Putamen (tissue), 1 donor: ENCODE results near the gene ARL17B.
"Not testable (repeated sequence)": the region's sequence is repeated elsewhere in the genome, so short reads cannot be mapped to it uniquely, and the experiment has no call there.

Experiments
- DNase-seq: peaks from one replicate; pipeline ENCODE4 v3.0.0-alpha.2; 2016; ENCODE audit warnings: low spot score

Gene ARL17B

GRCh38 chr17:46361755-46362154, at the start of gene ARL17B:
Gene ARL17B (minus strand): TSS chr17:46361766. CDS start chr17:46358397, 3,369 bp downstream.
- DNase-seq = not testable (repeated sequence)

DNA sequence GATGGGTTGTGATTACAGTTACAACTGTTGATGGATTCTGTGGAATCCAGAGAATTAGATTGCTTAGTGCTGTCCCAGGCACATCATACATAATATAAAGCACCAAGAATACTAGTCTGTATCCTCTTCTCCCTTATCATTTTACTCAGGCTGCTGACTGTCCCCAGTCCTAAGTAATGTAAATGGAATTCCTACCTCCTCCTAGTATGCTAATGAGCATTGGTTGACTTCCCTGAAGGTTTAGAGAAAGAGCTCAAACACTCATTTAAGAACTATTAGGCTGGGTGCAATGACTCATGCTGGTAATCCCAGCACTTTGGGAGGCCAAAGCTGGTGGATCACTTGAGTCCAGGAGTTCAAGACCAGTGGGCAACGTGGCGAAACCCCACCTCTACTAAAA, 48.3 kb upstream of the ARL17B start:
- DNase-seq = not testable (repeated sequence)

DNA sequence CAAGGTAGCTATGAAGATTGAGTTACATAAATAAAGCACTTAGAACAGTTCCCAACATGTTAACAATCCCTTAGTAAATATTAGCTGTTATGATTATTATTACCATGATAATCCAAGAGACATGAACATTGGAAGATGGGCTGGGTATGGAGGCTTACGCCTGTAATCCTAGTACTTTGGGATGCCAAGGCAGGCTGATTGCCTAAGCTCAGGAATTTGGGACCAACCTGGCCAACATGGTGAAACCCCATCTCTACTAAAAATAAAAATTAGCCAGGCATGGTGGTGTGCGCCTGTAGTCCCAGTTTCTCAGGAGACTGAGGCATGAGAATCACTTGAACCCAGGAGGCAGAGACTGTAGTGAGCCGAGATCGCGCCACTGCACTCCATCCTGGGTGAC, 45.6 kb upstream of the ARL17B start:
- not testable (repeated sequence) for DNase-seq

- DNase-seq = not testable (repeated sequence)
These were observed 39.6 kb upstream of the ARL17B start for GRCh38 chr17:46401033-46401787.

GRCh38 chr17:46400543-46400942, 39.0 kb upstream of the ARL17B start:
- not testable (repeated sequence) for DNase-seq

DNA sequence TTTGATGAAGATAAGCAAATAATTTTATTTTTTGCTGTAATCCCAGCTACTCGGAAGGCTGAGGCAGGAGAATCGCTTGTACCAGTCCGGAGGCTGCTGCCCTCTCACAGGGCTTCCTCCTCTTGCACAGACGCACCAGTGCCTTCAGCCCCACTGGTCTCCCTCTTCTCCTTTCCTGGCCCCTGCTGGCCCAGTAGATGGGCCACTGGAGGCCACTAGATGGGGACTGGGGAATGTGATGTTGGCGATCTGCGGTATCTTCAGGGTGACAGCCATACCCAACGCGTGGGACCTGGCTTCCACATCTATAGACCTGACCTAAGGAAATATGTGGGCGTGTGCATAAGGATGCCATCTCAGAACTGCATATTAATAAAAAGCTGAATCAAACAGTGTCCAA, 38.4 kb upstream of the ARL17B start:
- not testable (repeated sequence) for DNase-seq

DNA sequence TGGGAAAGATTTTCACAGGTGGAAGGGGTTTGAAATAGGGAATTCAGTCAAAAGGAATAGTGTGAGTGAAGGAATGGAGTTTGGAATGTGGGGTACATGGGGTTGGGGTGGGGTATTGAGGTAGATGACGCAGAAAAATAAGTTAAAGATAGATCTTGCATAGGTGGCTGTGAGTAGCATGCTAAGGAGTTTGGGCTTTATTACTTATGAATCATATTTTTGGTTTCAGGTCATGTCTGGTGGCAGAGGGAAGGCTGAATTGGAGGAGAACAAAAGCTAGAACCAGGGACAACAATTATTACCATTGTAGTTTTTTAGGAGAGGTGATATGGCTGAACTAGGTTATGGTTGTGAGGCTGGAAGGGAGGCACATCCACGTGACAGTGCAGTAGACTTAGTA, 34.7 kb upstream of the ARL17B start:
- DNase-seq = not testable (repeated sequence)

GRCh38 chr17:46393702-46394101, 32.1 kb upstream of the ARL17B start:
- not testable (repeated sequence) for DNase-seq

DNA sequence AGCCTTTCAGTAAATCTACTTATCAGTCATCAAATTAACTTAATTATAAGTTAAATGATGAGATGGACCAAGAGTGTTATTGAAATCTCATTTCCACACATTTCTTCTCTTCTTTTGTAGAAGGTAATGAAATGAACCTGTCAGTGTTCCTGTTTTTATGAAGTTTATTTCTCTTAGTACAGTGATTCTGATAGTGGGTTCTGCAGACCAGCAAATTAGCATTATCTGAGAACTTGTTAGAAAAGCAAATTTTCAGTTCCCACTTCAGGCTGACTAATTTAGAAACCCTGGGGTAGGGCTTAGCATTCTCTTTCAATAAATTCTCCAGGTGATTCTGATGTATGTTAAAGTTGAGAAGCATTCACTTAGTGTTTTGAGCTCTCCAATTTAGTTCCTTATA, 23.9 kb upstream of the ARL17B start:
- not testable (repeated sequence) for DNase-seq

- DNase-seq = not testable (repeated sequence)
These were observed 21.6 kb upstream of the ARL17B start for GRCh38 chr17:46383118-46383517.

GRCh38 chr17:46373418-46373817, 11.9 kb upstream of the ARL17B start:
- not testable (repeated sequence) for DNase-seq

- DNase-seq = not testable (repeated sequence)
These were observed 11.0 kb upstream of the ARL17B start for GRCh38 chr17:46372236-46373229.

GRCh38 chr17:46367520-46367919, 6.0 kb upstream of the ARL17B start:
- not testable (repeated sequence) for DNase-seq

DNA sequence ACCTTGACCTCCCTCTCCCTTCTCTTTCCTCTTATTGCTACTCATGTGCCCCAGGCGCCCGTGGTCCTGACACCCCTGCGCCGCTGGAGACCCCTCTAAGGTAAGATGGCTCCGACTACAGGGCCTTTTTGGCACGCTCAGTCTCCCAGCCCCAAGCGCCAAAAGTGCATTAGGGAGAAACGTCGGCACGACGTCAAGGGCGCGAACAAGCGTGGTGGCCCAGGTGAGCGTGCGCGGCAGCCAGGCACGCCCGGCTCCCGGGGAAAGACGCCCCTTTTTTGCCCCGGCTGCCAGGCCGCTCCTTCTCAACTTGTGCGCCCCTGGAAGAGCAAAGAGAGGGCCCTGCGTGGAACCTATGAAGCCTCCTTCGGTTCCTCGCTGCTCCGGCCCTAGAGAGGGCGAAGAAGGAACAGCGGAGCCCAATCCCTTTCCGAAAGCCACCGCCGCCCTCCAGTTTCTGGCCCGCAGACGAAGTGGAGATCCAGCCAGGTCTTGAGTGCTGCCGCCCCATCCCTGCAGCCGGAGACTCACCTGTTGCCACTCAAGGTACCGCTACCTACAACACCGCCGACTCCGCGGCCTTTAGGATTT, 326 bp downstream of the ARL17B start:
- DNase-seq = not testable (repeated sequence)

- not testable (repeated sequence) for DNase-seq
These were observed 7.7 kb downstream of the ARL17B start for GRCh38 chr17:46353856-46354255.

DNA sequence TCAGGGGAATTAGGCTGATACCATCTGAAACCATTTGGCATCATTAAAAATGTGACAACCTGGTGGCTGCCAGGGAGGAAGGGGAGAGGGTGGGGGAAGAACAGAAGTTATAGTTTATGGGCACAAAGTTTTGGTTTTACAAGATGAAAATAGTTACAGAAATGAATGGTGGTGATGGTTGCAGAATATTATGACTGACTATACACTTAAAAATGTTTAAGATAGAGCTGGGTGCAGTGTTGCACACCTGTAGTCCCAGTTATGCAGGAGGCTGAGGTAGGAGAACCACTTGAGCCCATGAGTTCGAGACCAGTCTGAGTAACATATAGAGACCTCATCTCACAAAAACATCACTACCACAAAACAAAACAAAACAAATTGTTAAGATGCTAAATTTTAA, 12.5 kb downstream of the ARL17B start:
- DNase-seq = not testable (repeated sequence)

DNA sequence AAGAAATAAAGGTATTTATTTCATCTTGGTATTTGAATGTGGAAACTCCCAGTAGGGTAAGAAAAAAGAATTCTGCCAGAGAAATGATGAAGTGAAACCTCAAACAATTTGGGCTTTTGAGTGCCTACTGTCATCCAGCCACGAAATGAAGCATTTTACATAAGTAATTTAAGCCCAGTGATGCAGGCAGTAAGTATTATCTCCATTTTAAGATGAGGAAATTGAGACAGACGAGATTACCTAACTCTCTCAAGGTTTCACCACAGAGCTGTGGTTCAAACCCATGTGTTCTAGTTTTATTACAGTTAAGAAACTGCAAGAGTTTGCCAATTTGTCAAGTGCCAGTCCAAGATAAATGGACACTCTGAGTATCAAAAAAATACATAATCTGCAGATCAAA, 13.2 kb downstream of the ARL17B start:
- not testable (repeated sequence) for DNase-seq

DNA sequence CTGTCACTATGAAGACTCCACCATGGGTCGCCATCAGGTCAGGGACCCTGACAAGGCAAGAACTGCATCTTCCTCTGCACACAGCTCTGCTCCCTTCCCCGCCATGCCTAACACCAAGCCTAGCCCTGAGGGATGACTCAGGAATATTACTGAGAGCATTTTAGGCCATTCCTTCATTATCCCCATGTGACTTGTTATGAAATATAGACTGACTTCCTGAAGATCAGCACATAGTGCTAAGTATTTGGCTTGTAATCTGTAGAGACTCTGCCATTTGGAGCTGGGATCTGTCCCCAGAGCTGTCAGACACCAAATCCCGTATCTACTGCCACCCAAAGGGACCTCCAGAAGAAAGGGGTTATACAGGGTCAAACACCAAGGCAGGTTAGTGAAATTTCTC, 19.4 kb downstream of the ARL17B start:
- not testable (repeated sequence) for DNase-seq

DNA sequence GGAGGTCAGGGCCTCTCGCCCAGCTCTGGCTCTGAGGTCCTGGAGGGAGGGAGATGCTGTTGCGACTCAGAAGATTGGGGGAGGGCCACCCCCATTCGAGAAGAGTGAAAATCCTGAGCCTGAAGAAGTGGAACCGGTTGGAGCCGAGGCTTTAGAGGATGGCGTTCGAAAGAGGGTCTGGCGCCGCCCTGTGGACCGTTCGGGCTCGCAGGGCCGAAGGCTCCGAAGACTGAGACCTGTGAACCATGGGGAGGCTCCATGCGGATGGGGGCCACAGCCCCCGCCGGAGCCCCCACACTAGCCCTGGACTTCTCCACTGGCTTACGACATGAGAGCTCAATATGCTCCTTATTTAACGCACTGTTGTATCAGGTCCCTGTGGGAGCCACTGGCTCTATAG, 20.3 kb downstream of the ARL17B start:
- not testable (repeated sequence) for DNase-seq

GRCh38 chr17:46294831-46295230, 66.7 kb downstream of the ARL17B start, which contains the start of gene LRRC37A:
Gene LRRC37A (plus strand): TSS chr17:46295131. CDS start chr17:46295134, 3 bp downstream.
- not testable (repeated sequence) for DNase-seq

DNA sequence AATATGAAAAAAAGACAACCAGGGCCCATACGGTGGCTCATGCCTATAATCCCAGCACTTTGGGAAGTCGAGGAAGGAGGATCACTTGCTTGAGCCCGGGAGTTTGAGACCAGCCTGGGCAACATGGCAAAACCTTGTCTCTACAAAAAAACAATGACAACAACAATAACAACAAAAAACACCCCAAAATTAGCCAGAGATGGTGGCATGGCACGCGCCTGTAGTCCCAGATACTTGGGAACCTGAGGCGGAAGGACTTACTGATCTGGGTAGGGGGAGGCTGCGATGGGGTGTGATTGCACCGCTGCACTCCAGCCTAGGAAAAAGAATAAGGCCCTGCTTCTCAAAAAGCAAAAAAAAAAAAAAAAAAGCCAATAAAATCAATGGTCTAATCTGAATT, 69.9 kb downstream of the ARL17B start:
- DNase-seq = not testable (repeated sequence)
